Keratinocyte (primary cell): ENCODE results near the gene CIB1. TPM values are rescaled to one million over a fixed set of nuclear protein-coding genes. Genes with fewer than 3 reads are reported as not detected.

Source experiments
- DNase-seq: peaks from one replicate; pipeline ENCODE4 v3.0.0-alpha.2; 2011; ENCODE audit warnings: low read depth, missing footprints, low spot score
- FAIRE-seq: peaks from 2 replicates; lab custom pipeline; 2011; peaks lifted over from hg19 to GRCh38; lab: Jason Lieb, UNC
- H2AFZ ChIP-seq: 2 replicates; pipeline ENCODE4 v1.6.0; 2012; ENCODE audit warnings: low read length, control low read depth, inconsistent platforms; ENCODE audit not compliant: control insufficient read depth
- H3K27ac ChIP-seq: 2 replicates; pipeline ENCODE4 v1.5.1; 2011; ENCODE audit warnings: low read length; ENCODE audit not compliant: control insufficient read depth, insufficient read depth
- H3K27me3 ChIP-seq: 3 replicates; pipeline ENCODE4 v1.6.0; 2011; ENCODE audit warnings: low read length; ENCODE audit not compliant: control insufficient read depth, insufficient read depth; ENCODE audit errors: extremely low read depth
- H3K36me3 ChIP-seq, 2 experiments: 2 replicates in 1 of 2; 3 replicates in 1 of 2; pipeline ENCODE4 v1.5.1; 2011; ENCODE audit warnings: low read length in 2 of 2, mild to moderate bottlenecking in 1 of 2; ENCODE audit not compliant: control insufficient read depth in 2 of 2, insufficient read depth in 2 of 2; ENCODE audit errors: extremely low read depth in 1 of 2
- H3K4me1 ChIP-seq: 3 replicates; pipeline ENCODE4 v1.5.1; 2011; ENCODE audit warnings: low read length; ENCODE audit not compliant: control insufficient read depth, insufficient read depth; ENCODE audit errors: extremely low read depth
- H3K4me2 ChIP-seq: 3 replicates; pipeline ENCODE4 v1.6.0; 2011; ENCODE audit warnings: low read depth, low read length; ENCODE audit not compliant: control insufficient read depth, insufficient read depth; ENCODE audit errors: extremely low read depth
- H3K4me3 ChIP-seq, 3 experiments: fragments of 200-600 bp in 1 of 3; sonication (generic) in 1 of 3; 2 replicates in 2 of 3; 3 replicates in 1 of 3; pipeline ENCODE4 v1.5.1; 2011 to 2016; ENCODE audit warnings: low read length in 3 of 3, mild to moderate bottlenecking in 3 of 3, control low read depth in 2 of 3, inconsistent platforms in 1 of 3, low read depth in 1 of 3, mixed read lengths in 1 of 3, mixed run types in 1 of 3, moderate library complexity in 1 of 3; ENCODE audit not compliant: control insufficient read depth in 2 of 3, insufficient read depth in 2 of 3; ENCODE audit errors: extremely low read depth in 1 of 3
- H3K79me2 ChIP-seq: 2 replicates; pipeline ENCODE4 v1.6.0; 2012; ENCODE audit warnings: low read length; ENCODE audit not compliant: control insufficient read depth, insufficient read depth
- H3K9ac ChIP-seq: 3 replicates; pipeline ENCODE4 v1.6.0; 2011; ENCODE audit warnings: low read length; ENCODE audit not compliant: control insufficient read depth, insufficient read depth; ENCODE audit errors: extremely low read depth
- H3K9me1 ChIP-seq: 3 replicates; pipeline ENCODE4 v1.6.0; 2011; ENCODE audit warnings: low read length; ENCODE audit not compliant: control insufficient read depth, insufficient read depth; ENCODE audit errors: extremely low read depth
- H3K9me3 ChIP-seq: 2 replicates; pipeline ENCODE4 v1.5.1; 2012; ENCODE audit warnings: low read depth, low read length; ENCODE audit not compliant: control insufficient read depth
- H4K20me1 ChIP-seq: 3 replicates; pipeline ENCODE4 v1.6.0; 2011; ENCODE audit warnings: low read length; ENCODE audit not compliant: control insufficient read depth, insufficient read depth; ENCODE audit errors: extremely low read depth
- CTCF ChIP-seq, 3 experiments: IDR thresholded peaks in 1 of 3; conservative IDR thresholded peaks in 1 of 3; optimal IDR thresholded peaks in 1 of 3; 2 replicates in 2 of 3; 3 replicates in 1 of 3; pipeline versions ENCODE3 to v1.5.1; 2011; ENCODE audit warnings: low read length in 3 of 3, mild to moderate bottlenecking in 3 of 3, moderate library complexity in 2 of 3, control low read depth in 1 of 3, inconsistent platforms in 1 of 3; ENCODE audit not compliant: insufficient read depth in 2 of 3; ENCODE audit errors: extremely low read depth in 1 of 3
- EZH2 ChIP-seq: IDR thresholded peaks from one replicate; pipeline ENCODE4 v1.6.1; 2012; ENCODE audit warnings: inconsistent platforms, mild to moderate bottlenecking, low read length, moderate library complexity
- dilution Hi-C: fragments of 300-500 bp; cut with MboI; formaldehyde crosslinking; loops from one replicate; pipeline ENCODE4 v1.7.0; 2020; ENCODE audit warnings: low sequenced_read_pairs; ENCODE audit not compliant: extremely low pct_ligation_motif_present
- polyA plus RNA-seq, 5 experiments: library from polyadenylated mRNA; depleted of rRNA in 3 of 5; stranded (reverse) in 3 of 5; stranded (forward) in 1 of 5; unstranded in 1 of 5; fragments of >200 nt; gene quantifications; 1 replicate in 1 of 5; 2 replicates in 3 of 5; 3 replicates in 1 of 5; pipeline versions ENCODE4 v1.2.1 to v1.2.3, GENCODE V29; 2011 to 2012; ENCODE audit warnings: missing spikeins in 2 of 5, low read depth in 1 of 5, low replicate concordance in 1 of 5

The CIB1 gene
- polyA plus RNA-seq, 1 donor (not counting 4 experiments of a cell fraction or from before 2014, with no cell fraction given) = 70.9 TPM

- peak overlapping the region in 2 of 3 experiments; percentile 1 to 52 for H3K4me3 ChIP-seq
- peaks cover 2% of the 10 kb centered on the region for H3K9me1 ChIP-seq
- H3K9ac ChIP-seq = peak overlapping the region; percentile 67
- peaks cover 51% of the 10 kb centered on the region for H3K79me2 ChIP-seq
- no peaks in the 10 kb centered on the region for H3K9me3 ChIP-seq
- FAIRE-seq = no peak
- H3K4me1 ChIP-seq = peaks cover 57% of the 10 kb centered on the region
- dilution Hi-C loops = no loop called here
- H3K4me2 ChIP-seq = peak overlapping the region; percentile 81
- peak overlapping the region; percentile 86 for H3K27ac ChIP-seq
- no peak for DNase-seq
- TF ChIP-seq EZH2 (no peak), CTCF (optimal IDR thresholded peaks at IDR 0.05 in 1 of 3, IDR thresholded peaks at IDR 0.05 in 1 of 3, conservative IDR thresholded peaks at IDR 0.05 in 1 of 3; ENCODE audit: extremely low read depth in 1 of 3, insufficient read depth in 2 of 3, low read length in 3 of 3) (no peak)
- no peaks in the 10 kb centered on the region for H4K20me1 ChIP-seq
- H3K27me3 ChIP-seq = no peaks in the 10 kb centered on the region
- H2AFZ ChIP-seq = peak overlapping the region; percentile 1
- H3K36me3 ChIP-seq = peaks cover 0 to 3% of the 10 kb centered on the region in 2 experiments
Measured at GRCh38 chr15:90191344-90191687, 42.4 kb downstream of the CIB1 start.

GRCh38 chr15:90190606-90191343, 43.0 kb downstream of the CIB1 start:
- TF ChIP-seq EZH2 (no peak), CTCF (optimal IDR thresholded peaks at IDR 0.05 in 1 of 3, IDR thresholded peaks at IDR 0.05 in 1 of 3, conservative IDR thresholded peaks at IDR 0.05 in 1 of 3; ENCODE audit: extremely low read depth in 1 of 3, insufficient read depth in 2 of 3, low read length in 3 of 3) (peak in 1 of 3 experiments; percentile 19)
- H3K4me2 ChIP-seq = peak overlapping the region; percentile 81

More at GRCh38 chr15:90190606-90191343, 43.0 kb downstream of the CIB1 start:
- FAIRE-seq (no peak), DNase-seq (no peak)
- H3K4me3 ChIP-seq = peak overlapping the region in 2 of 3 experiments; percentile 23 to 52
- no peaks in the 10 kb centered on the region for H3K9me3 ChIP-seq
- no peaks in the 10 kb centered on the region for H4K20me1 ChIP-seq
- peaks cover 0 to 3% of the 10 kb centered on the region in 2 experiments for H3K36me3 ChIP-seq
- H3K4me1 ChIP-seq = peaks cover 60% of the 10 kb centered on the region
- peak overlapping the region; percentile 1 for H2AFZ ChIP-seq
- H3K27ac ChIP-seq = peak overlapping the region; percentile 86
- dilution Hi-C loops = no loop called here
- peak overlapping the region; percentile 67 for H3K9ac ChIP-seq
- H3K9me1 ChIP-seq = peaks cover 2% of the 10 kb centered on the region
- H3K79me2 ChIP-seq = peaks cover 54% of the 10 kb centered on the region
- no peaks in the 10 kb centered on the region for H3K27me3 ChIP-seq
